SK-N-SH (cell line): ENCODE data around the gene MAP3K9.

Experiments used
- CTCF ChIP-seq: fragments of 200-600 bp; sonication (generic); IDR thresholded peaks from 2 replicates; pipeline ENCODE4 v1.6.1; 2017; ENCODE audit warnings: antibody characterized with exemption, mild to moderate bottlenecking, moderate library complexity
- POLR2AphosphoS5 ChIP-seq: IDR thresholded peaks from 2 replicates; pipeline ENCODE4 v1.6.1; 2012; ENCODE audit warnings: low read depth, low read length
- TAF1 ChIP-seq: IDR thresholded peaks from 2 replicates; pipeline ENCODE4 v1.6.1; 2012; ENCODE audit warnings: low read depth, mild to moderate bottlenecking, low read length, moderate library complexity, borderline replicate concordance

- no peak for TF ChIP-seq POLR2AphosphoS5
- no peak for TF ChIP-seq TAF1
- no peak for TF ChIP-seq CTCF
Observed at GRCh38 chr14:70702161-70702560, 107.2 kb downstream of the MAP3K9 start.
